Stimulated activated CD4-positive, alpha-beta T cell treated with anti-CD3 and anti-CD28 coated beads, TNF-alpha, amount 100 ng/mL, for 1 hour (primary cell): Measurements from ENCODE around the gene PRKG1.

ENCODE experiments used
- DNase-seq, 3 donors: peaks; one replicate each; pipeline ENCODE4 v3.0.0-alpha.2; 2020; ENCODE audit warnings: low read depth in 3 of 3, low spot score in 1 of 3

PRKG1 gene

GRCh38 chr10:51074238-51075028, at the start of gene PRKG1:
PRKG1 (plus strand) TSS chr10:51074487.
- DNase-seq = no peak

GRCh38 chr10:51028420-51028819, 45.9 kb upstream of the PRKG1 start:
- DNase-seq = no peak

- DNase-seq = no peak
Observed at GRCh38 chr10:51029172-51029641, 45.1 kb upstream of the PRKG1 start.

- no peak for DNase-seq
Observed at GRCh38 chr10:51030480-51030879, 43.8 kb upstream of the PRKG1 start.

- no peak for DNase-seq
Observed at GRCh38 chr10:51031950-51032349, 42.3 kb upstream of the PRKG1 start.

GRCh38 chr10:51034769-51035168, 39.5 kb upstream of the PRKG1 start:
- no peak for DNase-seq

GRCh38 chr10:51035344-51035743, 38.9 kb upstream of the PRKG1 start:
- no peak for DNase-seq

GRCh38 chr10:51045871-51046270, 28.4 kb upstream of the PRKG1 start:
- DNase-seq = no peak

GRCh38 chr10:51046654-51047053, 27.6 kb upstream of the PRKG1 start:
- DNase-seq = no peak

- DNase-seq = no peak
Observed at GRCh38 chr10:51047857-51048256, 26.4 kb upstream of the PRKG1 start.

- DNase-seq = no peak
Observed at GRCh38 chr10:51048792-51049191, 25.5 kb upstream of the PRKG1 start.

- DNase-seq = no peak
Observed at GRCh38 chr10:51052163-51052562, 22.1 kb upstream of the PRKG1 start.

GRCh38 chr10:51057925-51058324, 16.4 kb upstream of the PRKG1 start:
- no peak for DNase-seq

- DNase-seq = no peak
Observed at GRCh38 chr10:51063166-51063565, 11.1 kb upstream of the PRKG1 start.

GRCh38 chr10:51063659-51064535, 10.4 kb upstream of the PRKG1 start:
- no peak for DNase-seq

GRCh38 chr10:51066231-51066630, 8.1 kb upstream of the PRKG1 start:
- no peak for DNase-seq

GRCh38 chr10:51072210-51072609, 2.1 kb upstream of the PRKG1 start:
- no peak for DNase-seq

GRCh38 chr10:51072921-51073434, 1.3 kb upstream of the PRKG1 start:
- DNase-seq = no peak

- DNase-seq = no peak
Observed at GRCh38 chr10:51073453-51074237, 642 bp upstream of the PRKG1 start.

- no peak for DNase-seq
Observed at GRCh38 chr10:51075043-51075872, 971 bp downstream of the PRKG1 start.
